Aorta (tissue), 5 donors: ENCODE results near the gene SMYD3. TPM values are rescaled to one million over a fixed set of nuclear protein-coding genes. Genes with fewer than 3 reads are reported as not detected.

ENCODE experiments used
- ATAC-seq: fragments of 200-7000 bp; cut with Tn5 transposase; one replicate; pipeline ENCODE4 v1.9.1; 2022; ENCODE audit warnings: moderate library complexity; ENCODE audit not compliant: low FRiP score
- DNase-seq, 2 donors: peaks; one replicate each; pipeline ENCODE4 v3.0.0-alpha.2; 2020
- H3K27ac ChIP-seq, 2 donors: one replicate each; pipeline ENCODE4 v1.5.1; 2013; ENCODE audit warnings: low read length in 2 of 2, mild to moderate bottlenecking in 2 of 2, moderate library complexity in 2 of 2, control low read depth in 1 of 2, inconsistent platforms in 1 of 2, low read depth in 1 of 2
- H3K27me3 ChIP-seq, 2 donors: one replicate each; pipeline ENCODE4 v1.6.1; 2013; ENCODE audit warnings: control low read depth in 1 of 2, low read length in 1 of 2, mild to moderate bottlenecking in 1 of 2, moderate library complexity in 1 of 2; ENCODE audit not compliant: insufficient read depth in 2 of 2, control insufficient read depth in 1 of 2
- H3K36me3 ChIP-seq, 2 donors: one replicate each; pipeline ENCODE4 v1.6.1; 2013; ENCODE audit warnings: control low read depth in 1 of 2, low read length in 1 of 2, mild to moderate bottlenecking in 1 of 2; ENCODE audit not compliant: insufficient read depth in 2 of 2, control insufficient read depth in 1 of 2
- H3K4me1 ChIP-seq, 2 donors: one replicate each; pipeline ENCODE4 v1.6.1; 2013; ENCODE audit warnings: low read length in 2 of 2, control low read depth in 1 of 2, mild to moderate bottlenecking in 1 of 2, moderate library complexity in 1 of 2; ENCODE audit not compliant: insufficient read depth in 2 of 2, control insufficient read depth in 1 of 2
- H3K4me3 ChIP-seq, 2 donors: one replicate each; pipeline ENCODE4 v1.5.1; 2013; ENCODE audit warnings: low read length in 2 of 2, control low read depth in 1 of 2, mild to moderate bottlenecking in 1 of 2
- H3K9me3 ChIP-seq: one replicate; pipeline ENCODE4 v1.6.1; 2013; ENCODE audit warnings: mild to moderate bottlenecking, low read length; ENCODE audit not compliant: control insufficient read depth
- WGBS, 2 donors: extraction: QIAGEN DNeasy Blood & Tissue Kit; methylation state at CpG; one replicate each; pipeline ENCODE4 v1.1.7; 2013; 5-methylcytosine and 5-hydroxymethylcytosine counted together
- intact Hi-C, 2 donors: fragments of 100-400 bp; cut with DNase I; formaldehyde crosslinking; loops; one replicate each; pipeline versions ENCODE4 v1.14.2 to v1.15.0; 2022
- polyA plus RNA-seq, 2 donors: library from polyadenylated mRNA; stranded (reverse); fragments of 200-250 nt; gene quantifications; one replicate each; pipeline ENCODE4 v1.2.3, GENCODE V29; 2013
- total RNA-seq, 2 donors: library from RNA; stranded (reverse); fragmentation: NEBNext Ultra II Directional; extraction: Animal tissue kit (Norgen Biotek cat#: 25700); gene quantifications; one replicate each; pipeline ENCODE4 v1.2.1, GENCODE V29; 2021
- donor health status: healthy with polysubstance abuse.
- donor health status: Bipolar disorder and iron deficiency.
- donor health status: DM: no; HTN: no; CAD: no.
- donor health status: DM: no; HTN: no; CAD: no.
- donor health status: DM: yes; HTN: yes; CAD: no.

The SMYD3 gene
- total and polyA plus RNA-seq, 4 donors: 6.0 to 29.1 (median 11.1) TPM

DNA sequence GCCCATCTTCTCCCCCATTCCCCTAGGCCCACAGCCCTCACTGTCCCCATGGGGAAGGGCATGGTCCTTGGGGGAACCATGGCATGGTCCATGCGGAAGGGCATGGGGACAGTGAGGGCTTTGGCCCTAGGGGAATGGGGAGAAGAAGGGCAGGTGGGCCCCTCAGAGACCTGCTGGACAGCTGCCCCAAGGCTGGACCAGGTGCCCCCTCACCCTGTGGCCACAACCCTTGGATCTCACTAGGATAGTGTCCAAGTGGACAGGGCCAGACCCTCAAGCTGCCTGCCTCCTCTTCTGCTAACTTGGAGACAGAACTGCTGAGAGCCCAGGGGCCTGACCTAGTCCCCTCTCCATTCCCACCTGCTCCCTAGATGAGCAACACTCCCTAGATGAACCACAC is 12.4 kb upstream of the SMYD3 start:
- Histone ChIP-seq H3K9me3 (peaks cover 3% of the 10 kb centered on the region), H3K27ac (no peak overlapping the region), H3K36me3 (no peaks in the 10 kb centered on the region), H3K4me1 (no peaks in the 10 kb centered on the region), H3K27me3 (no peaks in the 10 kb centered on the region), H3K4me3 (no peak overlapping the region)
- 98 to 100% methylated on average over 1 of the region's 1 CpG for whole genome bisulfite sequencing, 2 donors
- intact Hi-C loops: no loop called here
- ATAC-seq: no peak
- DNase-seq: no peak

DNA sequence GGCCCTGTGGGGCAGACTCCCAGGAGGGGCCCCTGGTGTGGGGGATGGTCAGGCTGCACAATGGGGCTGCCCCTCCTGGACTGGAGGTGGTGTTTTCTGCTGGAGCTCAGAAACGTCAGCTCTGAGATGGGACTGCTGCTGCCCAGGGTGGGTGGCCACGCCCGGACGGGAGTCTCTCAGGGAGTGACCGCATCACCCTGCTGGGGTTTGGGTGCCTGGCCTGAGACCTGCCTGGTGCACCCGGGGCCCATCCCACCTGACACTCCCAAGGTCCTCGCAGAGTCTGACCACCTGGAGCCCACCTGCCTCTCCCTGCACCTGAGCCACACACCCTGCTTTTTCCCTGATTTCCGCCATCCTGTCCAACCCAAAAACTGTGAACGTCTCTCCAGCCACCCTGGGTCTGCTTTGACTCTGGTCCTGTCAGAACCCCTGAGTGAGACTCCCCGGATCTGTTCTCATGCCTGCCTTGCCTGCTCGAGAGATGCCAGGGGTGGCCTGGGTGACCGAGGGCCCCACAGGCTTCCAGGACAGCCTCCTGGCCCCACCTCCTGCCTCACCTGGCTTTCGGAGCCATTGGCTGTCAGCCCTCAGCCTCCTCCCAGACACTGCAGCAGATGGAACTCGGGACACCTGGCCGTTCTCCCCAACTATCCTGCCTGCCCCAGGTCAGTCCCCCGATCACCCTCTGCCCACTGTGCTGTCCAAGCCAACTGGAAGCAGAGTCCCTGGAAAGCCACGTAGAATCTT is 11.6 kb upstream of the SMYD3 start:
- intact Hi-C loops: no loop called here
- Histone ChIP-seq H3K27ac (no peak overlapping the region), H3K27me3 (no peaks in the 10 kb centered on the region), H3K36me3 (no peaks in the 10 kb centered on the region), H3K9me3 (peaks cover 3% of the 10 kb centered on the region), H3K4me3 (no peak overlapping the region), H3K4me1 (no peaks in the 10 kb centered on the region)
- WGBS, 2 donors: 87 to 89% methylated on average over 17 of the region's 17 CpGs
- ATAC-seq: no peak
- DNase-seq: no peak

DNA sequence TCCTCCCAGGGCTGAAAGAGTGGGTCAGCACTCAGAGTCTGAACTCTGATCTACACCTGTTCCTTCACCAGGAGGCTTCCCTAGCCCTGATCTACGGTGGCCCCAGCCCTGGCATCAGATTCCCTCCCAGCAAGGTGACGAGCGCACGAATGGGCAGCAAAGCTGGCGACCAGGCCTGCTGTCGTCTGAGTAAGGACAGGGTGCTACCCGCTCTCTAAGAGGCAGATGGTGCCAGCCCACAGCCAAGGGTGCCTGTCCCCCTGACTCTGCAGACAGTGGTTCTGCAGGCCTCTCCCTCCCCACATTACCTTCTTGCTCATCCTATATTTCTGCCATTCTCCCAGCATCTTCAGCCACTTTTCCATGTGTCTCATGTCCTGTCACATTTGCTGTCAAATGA is 10.3 kb upstream of the SMYD3 start:
- Histone ChIP-seq H3K36me3 (no peaks in the 10 kb centered on the region), H3K9me3 (peaks cover 5% of the 10 kb centered on the region), H3K4me1 (no peaks in the 10 kb centered on the region), H3K27me3 (no peaks in the 10 kb centered on the region), H3K4me3 (no peak overlapping the region), H3K27ac (no peak overlapping the region)
- DNase-seq (no peak), ATAC-seq (no peak)
- 79% methylated on average over 7 of the region's 7 CpGs for WGBS, 2 donors
- intact Hi-C loops: no loop called here

DNA sequence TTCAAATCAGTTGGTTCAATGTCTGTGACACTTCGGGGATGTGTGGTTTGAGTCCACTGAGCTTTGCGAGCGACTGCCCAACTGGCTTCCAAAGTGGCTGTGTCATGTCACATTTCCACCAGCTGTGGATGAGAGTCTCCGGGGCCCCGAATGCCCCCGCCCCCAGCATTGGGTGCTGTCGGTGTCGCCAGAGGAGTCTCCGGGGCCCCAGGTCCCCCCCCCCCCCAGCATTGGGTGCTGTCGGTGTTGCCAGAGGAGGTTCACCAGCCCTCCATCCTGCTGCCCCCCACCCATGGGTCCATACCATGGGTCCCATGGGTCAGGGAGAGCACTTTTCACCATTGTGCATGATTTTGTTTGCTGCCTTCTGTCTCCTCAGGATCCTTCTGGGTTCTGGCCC is 9.0 kb upstream of the SMYD3 start:
- no peak for DNase-seq
- Histone ChIP-seq H3K4me1 (no peaks in the 10 kb centered on the region), H3K9me3 (peaks cover 5% of the 10 kb centered on the region)

DNA sequence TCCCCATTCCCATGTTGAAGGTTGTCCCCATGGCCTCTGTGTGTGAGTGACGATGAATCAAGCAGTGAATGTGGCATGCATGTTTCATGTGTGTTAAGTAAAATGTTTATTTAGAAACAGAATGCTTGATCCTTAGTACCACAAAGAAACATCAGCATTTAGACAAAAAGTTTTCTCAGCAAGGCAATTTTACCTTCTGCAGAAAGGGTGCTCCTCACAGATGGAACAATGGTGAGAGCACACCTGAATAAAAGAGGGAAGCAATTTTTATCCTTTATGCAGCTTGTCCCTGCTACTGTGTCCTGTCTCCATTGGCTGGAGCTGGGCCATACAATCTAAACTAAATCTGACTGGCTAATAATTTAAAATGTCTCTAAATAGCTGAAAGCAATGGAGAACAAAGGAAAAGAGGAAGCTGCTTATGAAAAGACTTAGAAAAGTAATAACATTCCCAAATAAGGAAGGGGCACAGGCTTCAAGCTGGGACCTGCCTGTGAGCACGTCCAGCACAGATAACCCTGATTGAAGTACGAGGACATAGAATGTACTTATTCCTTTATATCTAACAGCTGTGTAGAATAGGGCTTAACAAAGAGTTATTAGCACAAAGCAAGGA is 8.4 kb upstream of the SMYD3 start:
- WGBS, 2 donors: 82 to 89% methylated on average over 3 of the region's 3 CpGs
- no peaks in the 10 kb centered on the region for H3K4me1 ChIP-seq
- no peaks in the 10 kb centered on the region for H3K36me3 ChIP-seq
- H3K27ac ChIP-seq: no peak overlapping the region
- no peak for DNase-seq
- no peaks in the 10 kb centered on the region for H3K27me3 ChIP-seq
- ATAC-seq: no peak
- peaks cover 5% of the 10 kb centered on the region for H3K9me3 ChIP-seq
- intact Hi-C loops: no loop called here
- no peak overlapping the region for H3K4me3 ChIP-seq

More for the DNA sequence above, 9.0 kb upstream of the SMYD3 start:
- no peak for ATAC-seq
- intact Hi-C loops: no loop called here
- Histone ChIP-seq H3K36me3 (no peaks in the 10 kb centered on the region), H3K27me3 (no peaks in the 10 kb centered on the region), H3K27ac (no peak overlapping the region), H3K4me3 (no peak overlapping the region)
- WGBS, 2 donors: 93 to 96% methylated on average over 10 of the region's 10 CpGs

DNA sequence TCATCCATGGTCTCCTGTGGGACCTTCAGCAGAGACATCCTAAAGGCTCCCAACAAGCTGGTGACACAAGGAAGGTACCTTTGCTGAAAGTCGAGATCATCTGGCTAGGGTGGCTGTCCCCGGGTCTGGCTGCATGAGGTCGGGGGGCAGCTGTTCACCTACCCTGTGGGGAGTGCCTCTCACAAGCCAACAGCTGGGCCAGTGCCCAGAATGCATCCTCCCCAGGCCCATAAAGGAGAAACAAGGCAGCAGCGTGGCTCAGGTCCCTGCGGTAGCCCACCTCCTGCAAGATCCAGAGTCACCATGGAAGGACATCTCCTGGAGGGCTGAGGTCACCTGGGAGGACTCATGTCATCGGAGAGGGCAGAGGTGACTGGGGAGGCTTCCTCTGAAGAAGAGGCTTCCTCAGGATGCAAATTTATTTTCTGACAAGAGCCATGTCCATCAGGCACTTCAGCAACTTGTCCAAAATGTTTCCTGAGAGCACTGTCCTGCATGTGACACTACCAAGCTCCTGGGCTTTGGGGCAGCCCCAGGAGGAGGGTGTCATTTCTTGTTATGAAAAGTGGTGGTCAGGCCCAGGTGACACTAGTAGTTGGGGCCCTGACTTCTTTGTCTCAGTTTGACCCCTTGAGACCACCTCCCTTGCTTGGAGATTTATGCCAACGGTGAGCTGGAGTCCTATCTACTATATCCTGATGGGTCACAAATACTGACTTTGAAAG is 6.7 kb upstream of the SMYD3 start:
- intact Hi-C loops: no loop called here
- no peak for ATAC-seq
- Histone ChIP-seq H3K27me3 (no peaks in the 10 kb centered on the region), H3K9me3 (peaks cover 5% of the 10 kb centered on the region), H3K4me1 (no peaks in the 10 kb centered on the region), H3K36me3 (no peaks in the 10 kb centered on the region), H3K4me3 (no peak overlapping the region), H3K27ac (no peak overlapping the region)
- WGBS, 2 donors: 93% methylated on average over 7 of the region's 7 CpGs
- no peak for DNase-seq

DNA sequence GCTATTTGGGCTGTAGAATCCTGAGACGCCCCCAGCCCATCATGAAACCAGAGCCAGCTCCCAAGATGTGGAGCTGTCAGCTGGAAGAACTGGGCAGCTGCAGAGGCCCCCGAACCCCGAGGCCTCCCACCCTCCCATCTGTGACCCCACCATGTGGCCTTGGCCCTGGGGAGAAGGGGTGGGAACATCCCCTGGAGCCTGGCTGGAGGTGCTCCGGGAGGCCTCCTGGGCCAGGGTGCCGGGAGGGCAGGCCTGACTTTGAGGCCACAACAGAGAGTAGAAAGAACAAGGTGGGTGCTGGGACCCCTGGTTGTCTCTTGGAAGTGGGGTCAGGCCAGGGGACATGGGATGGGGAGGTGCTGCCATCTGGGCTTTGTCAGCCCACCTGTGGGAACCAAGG is 6.0 kb upstream of the SMYD3 start:
- Histone ChIP-seq H3K27me3 (no peaks in the 10 kb centered on the region), H3K4me1 (no peaks in the 10 kb centered on the region), H3K4me3 (no peak overlapping the region), H3K36me3 (no peaks in the 10 kb centered on the region), H3K9me3 (peaks cover 5% of the 10 kb centered on the region), H3K27ac (no peak overlapping the region)
- ATAC-seq (no peak), DNase-seq (no peak)
- intact Hi-C loops: no loop called here
- 95 to 96% methylated on average over 5 of the region's 5 CpGs for WGBS, 2 donors

DNA sequence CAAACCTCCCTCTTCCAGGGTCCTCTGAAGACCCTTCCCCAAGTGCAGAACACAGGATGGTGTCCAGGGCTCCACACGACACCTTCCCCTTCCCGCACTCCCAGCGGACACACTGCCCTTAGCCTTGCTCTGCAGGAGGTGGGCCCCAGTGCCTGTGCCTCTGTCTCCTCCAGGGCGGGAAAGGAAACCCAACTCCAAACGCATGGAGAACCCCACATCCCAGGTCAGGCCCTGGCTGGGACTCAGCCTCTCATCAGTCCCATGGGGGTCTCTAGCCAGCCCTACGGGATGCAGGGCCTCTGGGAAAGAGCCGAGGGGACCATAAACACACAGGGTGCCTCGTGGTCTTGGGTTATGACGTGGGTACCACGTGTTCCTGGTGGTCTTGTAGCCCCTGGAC is 5.6 kb upstream of the SMYD3 start:
- no peak for ATAC-seq
- H3K4me3 ChIP-seq: no peak overlapping the region
- H3K4me1 ChIP-seq: no peaks in the 10 kb centered on the region
- 87 to 91% methylated on average over 10 of the region's 10 CpGs for WGBS, 2 donors
- H3K27me3 ChIP-seq: no peaks in the 10 kb centered on the region
- no peak overlapping the region for H3K27ac ChIP-seq
- DNase-seq: no peak
- peaks cover 5% of the 10 kb centered on the region for H3K9me3 ChIP-seq
- intact Hi-C loops: no loop called here
- H3K36me3 ChIP-seq: no peaks in the 10 kb centered on the region

DNA sequence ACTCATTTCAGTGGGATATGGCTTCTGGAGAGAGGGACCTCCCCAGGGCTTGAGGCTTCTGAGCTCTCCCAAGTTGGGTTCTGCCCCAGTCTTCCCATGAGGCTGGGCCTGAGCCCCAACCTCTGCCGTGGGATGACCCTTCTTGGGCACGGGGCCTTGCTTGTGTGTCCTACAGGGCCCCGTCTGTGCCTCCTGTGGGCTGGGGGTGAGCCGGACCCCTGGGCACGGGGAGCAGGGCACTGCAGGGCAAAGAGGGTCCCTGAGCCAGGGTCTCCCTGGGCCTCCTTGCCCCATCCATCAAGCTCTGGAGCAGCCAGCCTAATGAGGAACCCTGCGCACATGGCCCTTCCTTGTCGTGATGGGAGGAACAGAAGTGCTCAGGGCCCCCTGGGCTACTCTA is 5.2 kb upstream of the SMYD3 start:
- no peaks in the 10 kb centered on the region for H3K27me3 ChIP-seq
- 95% methylated on average over 7 of the region's 7 CpGs for WGBS, 2 donors
- no peak for ATAC-seq
- intact Hi-C loops: no loop called here
- no peak overlapping the region for H3K27ac ChIP-seq
- no peaks in the 10 kb centered on the region for H3K4me1 ChIP-seq
- no peak for DNase-seq
- no peak overlapping the region for H3K4me3 ChIP-seq
- peaks cover 5% of the 10 kb centered on the region for H3K9me3 ChIP-seq
- H3K36me3 ChIP-seq: no peaks in the 10 kb centered on the region
